GM23248 (cell line): Measurements from ENCODE around the gene TMEM60.

Source experiments
- EZH2 ChIP-seq: fragments of 200-600 bp; sonication (generic); IDR thresholded peaks from 2 replicates; pipeline ENCODE4 v1.6.1; 2018; ENCODE audit warnings: antibody characterized with exemption, mild to moderate bottlenecking; ENCODE audit not compliant: insufficient read depth, poor library complexity, severe bottlenecking
- EZH2phosphoT487 ChIP-seq: fragments of 200-600 bp; sonication (generic); IDR thresholded peaks from 2 replicates; pipeline ENCODE4 v1.6.1; 2018; ENCODE audit warnings: antibody characterized with exemption, moderate library complexity, mild to moderate bottlenecking, low read depth; ENCODE audit not compliant: insufficient read depth

DNA sequence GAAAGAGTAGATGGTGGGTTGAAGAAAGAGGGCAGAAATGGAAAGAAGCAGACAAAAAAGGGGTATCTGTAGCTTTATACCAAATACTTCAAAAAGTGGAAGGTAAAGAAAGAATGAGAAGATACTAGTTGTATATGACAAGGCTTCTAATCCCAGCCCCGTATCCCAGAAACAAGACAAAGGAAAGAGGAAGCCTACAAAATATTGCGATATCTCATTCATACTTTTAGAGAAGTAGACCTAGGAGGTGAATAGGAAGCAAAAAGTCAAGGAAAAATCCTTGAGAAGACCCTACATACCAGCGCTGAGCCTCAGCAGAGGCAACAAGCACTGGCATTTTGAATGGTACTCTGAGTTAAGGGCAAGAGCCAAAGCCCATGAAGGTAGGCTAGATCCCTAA lies 26.9 kb upstream of the TMEM60 start:
- TF ChIP-seq EZH2, result no peak
- no peak for TF ChIP-seq EZH2phosphoT487
